Esophagus squamous epithelium (tissue), 5 donors: ENCODE results near the gene ABR. TPM values are rescaled to one million over a fixed set of nuclear protein-coding genes. Genes with fewer than 3 reads are reported as not detected.

Experiments
- DNase-seq: peaks from one replicate; lab custom pipeline; 2025; lab: John Stamatoyannopoulos, UW
- H3K27ac ChIP-seq, 4 donors: fragments of 200-600 bp; sonication (generic); one replicate each; pipeline ENCODE4 v1.5.1; 2016 to 2019; ENCODE audit warnings: mild to moderate bottlenecking in 1 of 4
- H3K27me3 ChIP-seq, 4 donors: fragments of 200-600 bp; sonication (generic); 1 replicate in 3 of 4; 2 replicates in 1 of 4; pipeline versions ENCODE4 v1.5.1 to v1.6.0; 2017 to 2021; ENCODE audit warnings: antibody characterized with exemption in 1 of 4
- H3K36me3 ChIP-seq, 3 donors: fragments of 200-600 bp; sonication (generic); one replicate each; pipeline ENCODE4 v1.5.1; 2016 to 2019
- H3K4me1 ChIP-seq, 3 donors: fragments of 200-600 bp; sonication (generic); one replicate each; pipeline ENCODE4 v1.5.1; 2017 to 2019
- H3K4me3 ChIP-seq, 4 donors: fragments of 200-600 bp; sonication (generic); 1 replicate in 3 of 4; 2 replicates in 1 of 4; pipeline ENCODE4 v1.5.1; 2016 to 2019; ENCODE audit warnings: mild to moderate bottlenecking in 2 of 4, moderate library complexity in 1 of 4
- H3K9me3 ChIP-seq, 3 donors: fragments of 200-600 bp; sonication (generic); one replicate each; pipeline ENCODE4 v1.5.1; 2016 to 2019
- CTCF ChIP-seq, 6 experiments: fragments of 450-650 bp in 4 of 6; fragments of 200-600 bp in 2 of 6; sonication (generic) in 2 of 6; IDR thresholded peaks; one replicate each; pipeline ENCODE4 v1.5.1; 2016 to 2019; ENCODE audit warnings: antibody characterized with exemption in 6 of 6, mild to moderate bottlenecking in 4 of 6, moderate library complexity in 4 of 6
- POLR2A ChIP-seq, 4 donors: fragments of 450-650 bp; IDR thresholded peaks; one replicate each; pipeline ENCODE4 v1.6.1; 2017; ENCODE audit warnings: antibody characterized with exemption in 4 of 4, mild to moderate bottlenecking in 4 of 4, moderate library complexity in 3 of 4
- WGBS, 2 donors: methylation state at CpG; one replicate each; pipeline ENCODE4 v1.1.5; 2018; 5-methylcytosine and 5-hydroxymethylcytosine counted together
- intact Hi-C: fragments of 100-400 bp; cut with DNase I; formaldehyde crosslinking; loops from one replicate; pipeline ENCODE4 v1.15.0; 2022
- total RNA-seq, 4 donors: library from RNA; depleted of rRNA; stranded (reverse); fragments of >200 nt; gene quantifications; one replicate each; pipeline ENCODE4 v1.1.0, GENCODE V29; 2016
- donor health status: DM: yes; HTN: yes; CAD: no.

ABR gene
- total RNA-seq, 4 donors from 2014 or later: 62.1 to 248 (median 75.5) TPM

- intact Hi-C loops: no loop called here
- no peak for TF ChIP-seq POLR2A (IDR thresholded peaks at IDR 0.05)
- TF ChIP-seq CTCF (IDR thresholded peaks at IDR 0.05): no peak
- Histone ChIP-seq H3K4me1 (peaks cover 8 to 47% (median 17%) of the 10 kb centered on the region in 3 donors), H3K27ac (peak overlapping the region; percentile 44 to 81 (median 62)), H3K27me3 (no peaks in the 10 kb centered on the region), H3K4me3 (no peak overlapping the region), H3K36me3 (peaks cover 0 to 97% (median 10%) of the 10 kb centered on the region in 3 donors), H3K9me3 (no peaks in the 10 kb centered on the region)
- DNase-seq: no peak
- WGBS, 2 donors: 50 to 63% methylated on average over 8 to 9 of the region's 13 CpGs
Observed at GRCh38 chr17:1040216-1040600, 139.6 kb downstream of the ABR start.

GRCh38 chr17:1039511-1040215, 140.1 kb downstream of the ABR start:
- TF ChIP-seq CTCF (IDR thresholded peaks at IDR 0.05): no peak
- TF ChIP-seq POLR2A (IDR thresholded peaks at IDR 0.05): no peak
- H3K4me1 ChIP-seq: peaks cover 8 to 46% (median 17%) of the 10 kb centered on the region in 3 donors
- no peak for DNase-seq
- intact Hi-C loops: no loop called here
- no peaks in the 10 kb centered on the region for H3K27me3 ChIP-seq
- peak overlapping the region; percentile 44 to 81 (median 62) for H3K27ac ChIP-seq
- peaks cover 0 to 96% (median 14%) of the 10 kb centered on the region in 3 donors for H3K36me3 ChIP-seq
- no peaks in the 10 kb centered on the region for H3K9me3 ChIP-seq
- whole genome bisulfite sequencing, 2 donors: 51 to 65% methylated on average over 11 to 16 of the region's 30 CpGs
- H3K4me3 ChIP-seq: peak overlapping the region in 1 of 4 donors; percentile 15

- peak overlapping the region; percentile 18 to 81 (median 62) for H3K27ac ChIP-seq
- 60% methylated on average over 2 of the region's 16 CpGs; no CpG with 5 or more reads in 1 of the 2 donors for WGBS, 2 donors
- DNase-seq: no peak
- H3K9me3 ChIP-seq: no peaks in the 10 kb centered on the region
- H3K36me3 ChIP-seq: peaks cover 0 to 96% (median 15%) of the 10 kb centered on the region in 3 donors
- no peak for TF ChIP-seq POLR2A (IDR thresholded peaks at IDR 0.05)
- TF ChIP-seq CTCF (IDR thresholded peaks at IDR 0.05): no peak
- peaks cover 8 to 45% (median 17%) of the 10 kb centered on the region in 3 donors for H3K4me1 ChIP-seq
- peak overlapping the region in 1 of 4 donors; percentile 15 for H3K4me3 ChIP-seq
- intact Hi-C loops: no loop called here
- H3K27me3 ChIP-seq: no peaks in the 10 kb centered on the region
Observed at GRCh38 chr17:1039123-1039507, 140.7 kb downstream of the ABR start.

GRCh38 chr17:1038459-1039122, 141.2 kb downstream of the ABR start:
- WGBS, 2 donors: 83% methylated on average over 16 of the region's 31 CpGs; no CpG with 5 or more reads in 1 of the 2 donors
- H3K27me3 ChIP-seq: no peaks in the 10 kb centered on the region
- peaks cover 0 to 96% (median 15%) of the 10 kb centered on the region in 3 donors for H3K36me3 ChIP-seq
- H3K4me3 ChIP-seq: no peak overlapping the region
- no peak for TF ChIP-seq POLR2A (IDR thresholded peaks at IDR 0.05)
- no peak for TF ChIP-seq CTCF (IDR thresholded peaks at IDR 0.05)
- H3K9me3 ChIP-seq: no peaks in the 10 kb centered on the region
- intact Hi-C loops: no loop called here
- no peak for DNase-seq
- H3K4me1 ChIP-seq: peaks cover 8 to 43% (median 14%) of the 10 kb centered on the region in 3 donors
- peak overlapping the region; percentile 18 to 81 (median 62) for H3K27ac ChIP-seq
